Uterus (tissue), 4 donors: ENCODE data around the gene AMN. TPM values are rescaled to one million over a fixed set of nuclear protein-coding genes. Genes with fewer than 3 reads are reported as not detected.
A peak's percentile ranks its signal among the peaks of the same experiment; 100 is the strongest.

Source experiments
- DNase-seq, 2 donors: peaks; one replicate each; pipeline ENCODE4 v3.0.0-alpha.2; 2019 to 2020
- H3K27ac ChIP-seq, 2 donors: fragments of 200-600 bp; sonication (generic); 1 replicate in 1 of 2; 2 replicates in 1 of 2; pipeline ENCODE4 v1.5.1; 2016 to 2018
- H3K27me3 ChIP-seq, 2 donors: fragments of 200-600 bp; sonication (generic); one replicate each; pipeline ENCODE4 v1.5.1; 2018 to 2019; ENCODE audit warnings: control low read depth in 1 of 2
- H3K36me3 ChIP-seq, 2 donors: fragments of 200-600 bp; sonication (generic); one replicate each; pipeline ENCODE4 v1.5.1; 2019; ENCODE audit warnings: control low read depth in 1 of 2
- H3K4me1 ChIP-seq, 2 donors: fragments of 200-600 bp; sonication (generic); one replicate each; pipeline ENCODE4 v1.5.1; 2018 to 2019; ENCODE audit warnings: control low read depth in 1 of 2
- H3K4me3 ChIP-seq, 2 donors: fragments of 200-600 bp; sonication (generic); 1 replicate in 1 of 2; 2 replicates in 1 of 2; pipeline ENCODE4 v1.5.1; 2018 to 2019; ENCODE audit warnings: mild to moderate bottlenecking in 1 of 2
- H3K9me3 ChIP-seq, 2 donors: fragments of 200-600 bp; sonication (generic); one replicate each; pipeline ENCODE4 v1.5.1; 2019; ENCODE audit warnings: control low read depth in 1 of 2
- CTCF ChIP-seq, 4 experiments: fragments of 200-600 bp in 2 of 4; fragments of 450-650 bp in 2 of 4; sonication (generic) in 2 of 4; IDR thresholded peaks; one replicate each; pipeline ENCODE4 v1.5.1; 2016 to 2019; ENCODE audit warnings: antibody characterized with exemption in 4 of 4, mild to moderate bottlenecking in 2 of 4, moderate library complexity in 1 of 4
- POLR2A ChIP-seq, 2 donors: fragments of 450-650 bp; IDR thresholded peaks; one replicate each; pipeline ENCODE4 v1.6.1; 2016; ENCODE audit warnings: antibody characterized with exemption in 2 of 2, mild to moderate bottlenecking in 1 of 2, moderate library complexity in 1 of 2
- intact Hi-C: fragments of 100-400 bp; cut with DNase I; formaldehyde crosslinking; loops from one replicate; pipeline ENCODE4 v1.15.1; 2023; ENCODE audit warnings: low total_unique reads
- total RNA-seq, 4 donors: library from RNA; depleted of rRNA in 3 of 4; stranded (reverse); fragments of >200 nt in 3 of 4; gene quantifications; one replicate each; pipeline versions ENCODE4 v1.1.0 to v1.2.4, GENCODE V29; 2014 to 2023
- donor health status: DM: yes; HTN: yes; CAD: no.

AMN gene
- total RNA-seq, 4 donors from 2014 or later: 0.69 to 2.9 TPM; not detected in 2

GRCh38 chr14:102948698-102949061 lies 26.2 kb downstream of the AMN start:
- no peaks in the 10 kb centered on the region for H3K9me3 ChIP-seq
- no peaks in the 10 kb centered on the region for H3K27me3 ChIP-seq
- TF ChIP-seq POLR2A (IDR thresholded peaks at IDR 0.05) (no peak), CTCF (IDR thresholded peaks at IDR 0.05) (no peak)
- no peak overlapping the region for H3K4me3 ChIP-seq
- no peak for DNase-seq
- no peaks in the 10 kb centered on the region for H3K4me1 ChIP-seq
- no peak overlapping the region for H3K27ac ChIP-seq
- intact Hi-C loops: no loop called here
- H3K36me3 ChIP-seq: no peaks in the 10 kb centered on the region

GRCh38 chr14:102949062-102949800 lies 26.8 kb downstream of the AMN start:
- intact Hi-C loops: no loop called here
- Histone ChIP-seq H3K4me1 (no peaks in the 10 kb centered on the region), H3K9me3 (no peaks in the 10 kb centered on the region), H3K36me3 (no peaks in the 10 kb centered on the region), H3K4me3 (no peak overlapping the region), H3K27ac (no peak overlapping the region), H3K27me3 (no peaks in the 10 kb centered on the region)
- no peak for DNase-seq
- TF ChIP-seq POLR2A (IDR thresholded peaks at IDR 0.05): no peak
- TF ChIP-seq CTCF (IDR thresholded peaks at IDR 0.05): no peak

GRCh38 chr14:102949801-102950451 lies 27.5 kb downstream of the AMN start:
- Histone ChIP-seq H3K4me1 (no peaks in the 10 kb centered on the region), H3K9me3 (no peaks in the 10 kb centered on the region), H3K36me3 (no peaks in the 10 kb centered on the region), H3K27ac (no peak overlapping the region), H3K4me3 (no peak overlapping the region), H3K27me3 (no peaks in the 10 kb centered on the region)
- intact Hi-C loops: no loop called here
- no peak for DNase-seq
- TF ChIP-seq POLR2A (IDR thresholded peaks at IDR 0.05): no peak
- TF ChIP-seq CTCF (IDR thresholded peaks at IDR 0.05): no peak

GRCh38 chr14:102951034-102951433 lies 28.6 kb downstream of the AMN start:
- Histone ChIP-seq H3K4me3 (no peak overlapping the region), H3K27ac (no peak overlapping the region), H3K9me3 (no peaks in the 10 kb centered on the region), H3K4me1 (no peaks in the 10 kb centered on the region), H3K27me3 (no peaks in the 10 kb centered on the region), H3K36me3 (no peaks in the 10 kb centered on the region)
- intact Hi-C loops: no loop called here
- peak; percentile 36 to 55 for DNase-seq
- TF ChIP-seq CTCF (IDR thresholded peaks at IDR 0.05) (no peak), POLR2A (IDR thresholded peaks at IDR 0.05) (no peak)

- TF ChIP-seq CTCF (IDR thresholded peaks at IDR 0.05) (no peak), POLR2A (IDR thresholded peaks at IDR 0.05) (no peak)
- Histone ChIP-seq H3K27me3 (no peaks in the 10 kb centered on the region), H3K36me3 (no peaks in the 10 kb centered on the region)
Observed at GRCh38 chr14:102951799-102952198, 29.3 kb downstream of the AMN start.

More at GRCh38 chr14:102951799-102952198, 29.3 kb downstream of the AMN start:
- intact Hi-C loops: no loop called here
- Histone ChIP-seq H3K4me3 (no peak overlapping the region), H3K4me1 (no peaks in the 10 kb centered on the region), H3K9me3 (no peaks in the 10 kb centered on the region), H3K27ac (no peak overlapping the region)
- DNase-seq: no peak
